Type B pancreatic cell (in vitro differentiated cells): ENCODE data around the gene SPATA16. TPM values are rescaled to one million over a fixed set of nuclear protein-coding genes. Genes with fewer than 3 reads are reported as not detected.
A peak's percentile ranks its signal among the peaks of the same experiment; 100 is the strongest.

Experiments
- DNase-seq: peaks from one replicate; pipeline ENCODE4 v3.0.0; 2021; ENCODE audit warnings: mixed read lengths; ENCODE audit not compliant: unreplicated experiment; ENCODE audit errors: extremely low spot score
- H3K27ac Mint-ChIP-seq: 2 replicates; pipeline ENCODE4 v1.8.0; 2021; ENCODE audit warnings: mild to moderate bottlenecking, mixed read lengths
- H3K27me3 Mint-ChIP-seq: 2 replicates; pipeline ENCODE4 v1.8.0; 2021; ENCODE audit warnings: mixed read lengths
- H3K36me3 Mint-ChIP-seq: 2 replicates; pipeline ENCODE4 v1.8.0; 2021; ENCODE audit warnings: mixed read lengths
- H3K4me1 Mint-ChIP-seq: one replicate; pipeline ENCODE4 v1.8.0; 2021; ENCODE audit warnings: mixed read lengths; ENCODE audit not compliant: unreplicated experiment
- H3K4me3 Mint-ChIP-seq: 2 replicates; pipeline ENCODE4 v1.8.0; 2021; ENCODE audit warnings: mild to moderate bottlenecking, mixed read lengths
- H3K9me3 Mint-ChIP-seq: 2 replicates; pipeline ENCODE4 v1.8.0; 2021; ENCODE audit warnings: mixed read lengths
- total RNA-seq: library from RNA; stranded (reverse); gene quantifications from 2 replicates; pipeline ENCODE4 v1.2.1, GENCODE V29; 2021; ENCODE audit warnings: low replicate concordance
- TF ChIP-seq, protein P1 (sequence below): fragments of 200-600 bp; sonication (generic); conservative IDR thresholded peaks from 2 replicates; pipeline ENCODE4 v1.5.0; 2021; ENCODE audit warnings: antibody characterized with exemption, mild to moderate bottlenecking

SPATA16 gene
- total RNA-seq, 1 donor from 2014 or later = not detected

DNA sequence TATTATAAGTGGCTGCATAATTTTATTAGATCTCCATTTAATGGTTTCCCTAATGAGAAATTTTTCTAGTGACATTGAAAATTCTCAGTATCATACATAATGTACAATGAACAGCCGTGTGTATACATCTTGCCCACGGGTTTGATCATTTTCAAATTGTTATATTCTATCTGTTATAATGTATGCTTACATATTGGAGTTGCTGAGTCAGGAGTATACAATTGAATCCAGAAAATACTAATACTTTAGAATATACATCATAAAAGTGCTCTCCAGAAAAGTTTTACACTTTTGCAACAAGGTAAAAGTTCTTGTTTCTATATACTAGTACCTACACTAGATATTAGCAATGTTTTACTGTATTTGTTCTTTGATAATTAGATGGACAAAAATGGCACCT is 82.8 kb downstream of the SPATA16 start:
- TF ChIP-seq, protein P1, sequence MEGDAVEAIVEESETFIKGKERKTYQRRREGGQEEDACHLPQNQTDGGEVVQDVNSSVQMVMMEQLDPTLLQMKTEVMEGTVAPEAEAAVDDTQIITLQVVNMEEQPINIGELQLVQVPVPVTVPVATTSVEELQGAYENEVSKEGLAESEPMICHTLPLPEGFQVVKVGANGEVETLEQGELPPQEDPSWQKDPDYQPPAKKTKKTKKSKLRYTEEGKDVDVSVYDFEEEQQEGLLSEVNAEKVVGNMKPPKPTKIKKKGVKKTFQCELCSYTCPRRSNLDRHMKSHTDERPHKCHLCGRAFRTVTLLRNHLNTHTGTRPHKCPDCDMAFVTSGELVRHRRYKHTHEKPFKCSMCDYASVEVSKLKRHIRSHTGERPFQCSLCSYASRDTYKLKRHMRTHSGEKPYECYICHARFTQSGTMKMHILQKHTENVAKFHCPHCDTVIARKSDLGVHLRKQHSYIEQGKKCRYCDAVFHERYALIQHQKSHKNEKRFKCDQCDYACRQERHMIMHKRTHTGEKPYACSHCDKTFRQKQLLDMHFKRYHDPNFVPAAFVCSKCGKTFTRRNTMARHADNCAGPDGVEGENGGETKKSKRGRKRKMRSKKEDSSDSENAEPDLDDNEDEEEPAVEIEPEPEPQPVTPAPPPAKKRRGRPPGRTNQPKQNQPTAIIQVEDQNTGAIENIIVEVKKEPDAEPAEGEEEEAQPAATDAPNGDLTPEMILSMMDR = no peak
- Mint-ChIP-seq H3K4me3 (no peak overlapping the region), H3K36me3 (no peaks in the 10 kb centered on the region), H3K4me1 (no peaks in the 10 kb centered on the region), H3K27me3 (no peaks in the 10 kb centered on the region), H3K9me3 (no peaks in the 10 kb centered on the region), H3K27ac (no peak overlapping the region)
- no peak for DNase-seq

DNA sequence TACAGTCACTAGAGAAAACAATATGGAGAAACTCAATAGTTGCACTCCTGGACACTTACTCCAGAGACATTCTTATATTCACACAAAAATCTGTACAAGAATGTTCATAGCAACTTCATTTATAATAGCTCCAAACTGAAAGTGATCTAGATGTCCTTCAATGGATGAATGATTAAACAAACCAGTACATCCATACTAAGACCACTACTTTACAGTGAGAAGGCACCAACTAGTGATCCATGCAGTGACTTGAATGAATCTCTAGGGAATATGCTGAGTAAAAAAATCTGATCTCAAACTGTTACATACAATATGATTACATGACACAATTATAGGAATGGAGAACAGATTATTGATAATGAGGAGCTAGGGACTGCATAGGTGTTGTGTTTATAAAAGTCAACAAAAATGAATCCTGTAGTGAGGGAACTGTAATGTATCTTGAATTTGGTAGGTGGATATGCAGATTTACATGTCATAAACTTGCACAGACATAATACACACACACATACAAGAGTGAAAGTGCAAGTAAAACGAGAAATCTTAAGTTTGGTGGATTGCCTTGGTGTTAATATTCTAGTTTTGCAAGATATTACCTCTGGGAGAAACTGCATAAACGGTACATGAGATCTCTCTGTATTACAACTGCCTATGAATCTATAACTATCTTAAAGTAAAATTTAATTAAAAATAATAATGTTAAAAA is 85.7 kb downstream of the SPATA16 start:
- no peak overlapping the region for H3K4me3 Mint-ChIP-seq
- H3K27me3 Mint-ChIP-seq = no peaks in the 10 kb centered on the region
- TF ChIP-seq, protein P1 = no peak
- no peak for DNase-seq
- H3K9me3 Mint-ChIP-seq = no peaks in the 10 kb centered on the region
- H3K27ac Mint-ChIP-seq = no peak overlapping the region
- H3K4me1 Mint-ChIP-seq = no peaks in the 10 kb centered on the region
- H3K36me3 Mint-ChIP-seq = no peaks in the 10 kb centered on the region

DNA sequence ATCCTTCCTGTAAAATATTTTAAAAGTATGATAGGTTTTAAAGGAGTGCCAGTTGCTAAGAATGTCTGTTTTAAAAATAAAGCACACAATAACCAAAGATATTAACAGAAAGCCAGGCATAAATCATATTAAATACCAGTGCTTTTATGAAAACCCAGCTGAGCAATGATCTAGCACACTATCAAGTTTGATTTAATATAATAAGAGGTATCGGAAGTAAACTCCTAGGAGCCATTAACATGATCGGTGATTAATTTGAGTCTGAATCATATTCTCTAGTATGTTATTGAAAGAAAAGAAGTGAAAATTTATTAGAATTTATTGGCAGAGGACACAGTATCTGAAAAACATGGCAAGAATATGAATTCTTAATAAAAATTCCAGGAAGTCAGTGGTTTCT is 91.7 kb downstream of the SPATA16 start:
- Mint-ChIP-seq H3K27me3 (no peaks in the 10 kb centered on the region), H3K36me3 (no peaks in the 10 kb centered on the region), H3K4me1 (no peaks in the 10 kb centered on the region), H3K9me3 (no peaks in the 10 kb centered on the region), H3K27ac (no peak overlapping the region), H3K4me3 (no peak overlapping the region)
- DNase-seq = no peak
- TF ChIP-seq, protein P1 = no peak

DNA sequence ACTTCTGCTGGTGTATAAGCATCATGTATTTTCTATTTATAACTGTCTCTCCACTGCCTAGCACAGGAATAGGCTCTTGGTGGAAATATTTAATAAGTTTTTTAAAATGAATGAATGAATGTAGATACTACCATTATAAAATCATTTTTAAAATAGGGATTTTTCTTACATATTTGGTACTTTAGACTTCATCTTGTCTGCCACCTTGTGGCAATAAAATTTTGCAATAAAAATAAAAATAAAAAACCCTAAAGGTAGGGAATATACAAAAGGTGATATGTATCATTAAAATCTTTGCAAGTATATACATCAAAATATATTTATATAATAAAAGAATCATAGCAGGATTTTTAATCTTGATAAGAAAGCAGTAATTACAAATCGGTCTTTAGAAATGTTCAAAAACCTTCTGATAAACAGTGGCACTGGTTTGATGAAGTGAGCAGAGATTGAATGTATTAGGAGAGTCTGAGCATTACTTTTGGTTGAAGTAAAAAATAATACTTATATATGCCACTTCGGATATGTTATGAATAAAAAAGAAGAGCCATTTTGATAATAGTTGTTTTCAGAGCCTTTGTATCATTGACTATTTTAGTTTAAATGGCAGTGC is 95.2 kb downstream of the SPATA16 start:
- no peak overlapping the region for H3K4me3 Mint-ChIP-seq
- TF ChIP-seq, protein P1 = peak; percentile 75

DNA sequence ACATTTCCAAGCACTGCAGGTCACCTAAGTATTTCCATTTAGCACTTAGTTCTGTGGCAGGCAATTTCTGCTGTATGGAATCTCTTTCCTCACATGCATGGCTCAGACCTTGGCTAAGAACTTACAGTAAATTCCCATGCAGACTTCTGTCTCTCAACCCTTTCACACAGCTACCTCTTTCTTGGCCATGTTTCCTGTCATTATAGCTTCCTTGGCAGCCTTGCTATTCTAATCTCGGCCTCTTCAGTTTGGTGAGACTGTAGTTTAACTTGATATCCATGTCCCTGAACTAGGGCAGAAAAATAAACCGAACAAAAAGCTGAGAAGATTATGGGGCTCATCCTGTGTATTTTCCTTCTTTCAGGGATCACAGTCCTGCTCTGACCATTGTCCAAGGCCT is 96.0 kb downstream of the SPATA16 start:
- Mint-ChIP-seq H3K4me3 (no peak overlapping the region), H3K27ac (no peak overlapping the region), H3K36me3 (no peaks in the 10 kb centered on the region), H3K27me3 (no peaks in the 10 kb centered on the region), H3K9me3 (no peaks in the 10 kb centered on the region), H3K4me1 (no peaks in the 10 kb centered on the region)
- TF ChIP-seq, protein P1 = no peak
- DNase-seq = no peak

More for the DNA sequence above, 95.2 kb downstream of the SPATA16 start:
- Mint-ChIP-seq H3K27me3 (no peaks in the 10 kb centered on the region), H3K27ac (no peak overlapping the region), H3K4me1 (no peaks in the 10 kb centered on the region), H3K9me3 (no peaks in the 10 kb centered on the region), H3K36me3 (no peaks in the 10 kb centered on the region)
- no peak for DNase-seq
